Left hindlimb (tissue), 1 donor: Measurements from ENCODE around the gene KIF6.

Experiments used
- DNase-seq: peaks from one replicate; pipeline ENCODE4 v3.0.0-alpha.2; 2018

KIF6 gene

DNA sequence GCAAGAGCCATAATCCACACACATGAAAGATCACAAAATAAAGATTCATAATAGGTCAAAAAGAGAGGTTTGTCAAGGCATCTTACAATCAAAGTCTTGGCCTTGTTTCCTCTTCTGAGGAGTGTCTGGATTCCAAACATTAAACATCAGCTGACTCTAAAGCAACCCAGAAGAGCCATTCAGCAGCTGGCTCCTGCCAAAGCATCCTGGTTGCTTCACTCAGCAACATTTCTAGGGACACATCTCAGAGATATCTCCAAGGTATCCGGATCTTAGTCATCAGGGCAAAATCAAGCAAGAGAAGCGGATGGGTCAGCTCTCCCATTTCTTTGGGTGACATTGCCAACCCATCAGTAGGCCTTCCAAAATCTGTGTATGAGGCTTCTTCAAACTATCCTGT, 139.6 kb downstream of the KIF6 start:
- no peak for DNase-seq

- DNase-seq = no peak
Measured at GRCh38 chr6:39577446-39578165, 147.6 kb downstream of the KIF6 start.

DNA sequence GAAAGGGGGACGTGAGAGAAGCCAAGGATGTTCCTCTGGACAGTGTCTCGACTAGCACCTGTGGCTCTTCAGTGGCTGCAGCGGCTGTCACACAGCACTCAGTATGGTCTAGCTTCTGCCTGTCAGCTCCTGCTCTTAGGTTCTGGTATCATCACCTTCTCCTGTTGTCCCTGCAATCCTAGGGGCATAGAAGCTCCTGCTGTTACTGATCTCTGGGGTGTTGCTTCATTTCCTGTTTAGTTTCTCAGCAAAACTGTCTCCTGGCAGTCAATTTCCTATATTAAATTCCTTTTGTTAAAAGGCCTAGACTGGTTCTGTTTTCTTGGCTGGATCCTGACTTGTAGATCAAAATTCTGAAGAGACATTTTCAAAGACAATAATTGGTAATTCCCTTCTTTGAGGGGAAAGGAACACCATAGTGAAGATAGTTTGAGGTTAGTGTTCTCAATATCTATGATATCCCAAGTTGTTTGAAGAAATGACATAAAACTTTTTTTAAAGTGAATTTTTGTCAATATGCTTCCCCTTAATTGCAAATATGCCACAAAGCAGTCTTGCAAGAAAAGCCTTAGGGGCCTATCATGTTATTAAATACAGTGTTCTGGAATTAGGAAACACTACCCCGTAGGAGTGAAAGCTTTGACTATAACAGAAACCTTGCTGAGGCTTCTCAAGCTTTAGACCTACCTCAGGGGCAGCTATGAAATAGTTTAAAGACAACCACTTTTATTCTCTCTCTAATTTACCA, 148.5 kb downstream of the KIF6 start:
- no peak for DNase-seq

DNA sequence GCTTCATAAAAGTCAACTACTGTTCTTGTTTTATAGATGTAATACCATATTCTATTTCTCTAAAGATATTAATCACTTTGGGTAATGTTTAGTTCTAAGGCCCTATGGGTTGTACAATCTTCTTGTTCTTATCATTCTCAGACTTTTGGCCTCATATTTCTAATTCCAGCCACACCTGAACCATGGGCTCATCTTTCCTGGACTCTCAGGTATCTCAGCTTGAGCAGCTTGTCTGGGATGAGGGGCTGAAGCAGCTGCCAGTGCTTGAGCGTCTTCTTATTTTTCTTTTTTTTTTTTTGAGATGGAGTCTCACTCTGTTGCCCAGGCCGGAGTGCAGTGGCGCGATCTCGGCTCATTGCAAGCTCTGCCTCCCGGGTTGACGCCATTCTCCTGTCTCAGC, 150.2 kb downstream of the KIF6 start:
- no peak for DNase-seq

DNA sequence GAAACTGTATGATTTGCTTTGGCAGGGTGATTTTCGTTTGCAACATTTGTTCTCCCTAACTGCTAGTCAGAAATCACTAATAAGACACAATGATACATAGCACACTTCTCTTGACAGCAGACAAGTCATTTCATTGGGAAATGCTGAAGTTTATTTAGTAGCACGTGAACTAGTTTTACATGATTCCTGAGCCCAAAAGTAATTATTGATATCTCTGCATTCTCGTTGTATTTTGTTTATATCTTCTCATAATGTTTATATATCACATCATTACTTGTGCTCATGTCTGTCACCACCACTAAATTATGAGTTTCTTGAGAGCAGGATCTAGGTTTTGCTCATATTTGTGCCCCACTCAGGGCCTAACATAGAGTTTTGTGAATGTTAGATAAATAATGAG, 151.7 kb downstream of the KIF6 start:
- no peak for DNase-seq

GRCh38 chr6:39572661-39573340, 152.4 kb downstream of the KIF6 start:
- DNase-seq = no peak

DNA sequence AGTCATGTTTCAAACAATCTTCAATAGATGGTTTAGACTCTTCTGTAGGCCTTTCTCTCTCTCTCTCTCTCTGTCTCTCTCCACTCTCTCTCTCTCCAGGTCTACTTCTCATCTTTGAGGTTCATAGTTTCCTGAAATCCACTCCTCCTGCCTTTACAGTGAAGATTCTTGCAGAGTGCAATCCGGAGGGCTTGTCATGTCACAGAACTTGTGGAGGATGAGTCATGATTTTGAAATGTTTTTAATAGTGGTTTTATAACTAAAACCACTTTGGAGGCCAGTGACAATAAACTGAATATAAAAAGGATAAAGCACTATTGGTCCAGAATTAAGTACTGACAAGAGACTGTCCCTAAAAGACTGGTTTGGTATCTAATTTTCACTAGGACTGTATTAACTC, 156.3 kb downstream of the KIF6 start:
- no peak for DNase-seq

DNA sequence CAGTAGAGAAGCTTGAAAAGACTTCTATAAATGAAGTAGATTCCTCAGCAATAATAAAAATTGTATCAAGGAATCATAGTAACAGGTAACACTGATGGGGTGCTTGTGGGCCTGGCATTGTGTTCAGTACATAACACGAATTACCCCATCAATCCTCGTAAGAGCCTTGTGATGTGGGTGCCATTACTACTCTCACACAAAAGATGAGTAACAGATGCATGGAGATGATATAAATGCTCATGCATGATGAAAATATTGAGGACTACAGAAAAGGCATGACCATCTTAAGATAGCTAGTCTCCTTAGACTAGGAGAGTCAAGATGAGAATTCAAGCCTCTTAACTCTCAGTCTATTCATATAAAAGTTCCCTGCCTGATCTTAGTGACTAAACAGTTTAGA, 158.1 kb downstream of the KIF6 start:
- DNase-seq = no peak

GRCh38 chr6:39566456-39566855, 158.8 kb downstream of the KIF6 start:
- DNase-seq = no peak

GRCh38 chr6:39565956-39566355, 159.3 kb downstream of the KIF6 start:
- no peak for DNase-seq

DNA sequence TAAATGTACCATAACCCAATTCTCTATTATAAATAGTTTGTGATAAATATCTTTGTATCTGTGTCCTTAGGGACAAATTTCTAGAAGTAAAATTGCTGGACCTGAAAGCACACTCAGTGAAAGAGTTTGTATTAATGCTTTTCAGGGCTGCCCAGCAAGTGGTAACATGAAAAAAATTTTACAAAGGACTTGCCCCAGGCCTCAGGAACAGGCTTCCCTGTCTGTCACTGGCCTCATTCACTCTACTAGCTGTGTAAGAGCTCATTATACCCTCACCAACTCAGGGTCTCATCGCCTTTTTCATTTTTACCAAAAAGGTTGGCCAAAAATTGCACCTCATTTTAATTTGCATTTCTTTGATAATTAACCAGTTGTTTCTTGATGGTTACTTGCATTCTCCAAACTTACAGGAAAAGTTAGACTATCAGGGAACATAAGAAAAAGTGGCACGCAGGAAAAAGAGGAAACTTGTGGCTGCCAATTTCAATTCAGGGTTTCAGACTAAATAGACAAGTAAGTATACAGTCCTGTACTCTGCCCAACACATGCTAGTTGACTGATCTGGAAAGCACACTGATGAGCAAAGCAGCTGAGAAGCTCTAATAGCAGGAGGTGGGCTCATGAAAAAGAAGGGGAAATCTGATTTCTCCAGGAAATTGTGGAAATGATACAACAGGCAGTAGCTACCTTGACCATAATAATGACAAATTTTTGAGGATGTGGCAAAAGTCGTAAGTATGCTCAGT, 161.5 kb downstream of the KIF6 start:
- DNase-seq = no peak

GRCh38 chr6:39561536-39562266, 163.5 kb downstream of the KIF6 start:
- DNase-seq = no peak

GRCh38 chr6:39560915-39561314, 164.3 kb downstream of the KIF6 start:
- DNase-seq = no peak

- DNase-seq = no peak
Measured at GRCh38 chr6:39558591-39559190, 166.5 kb downstream of the KIF6 start.

- DNase-seq = no peak
Measured at GRCh38 chr6:39558079-39558478, 167.1 kb downstream of the KIF6 start.

- no peak for DNase-seq
Measured at GRCh38 chr6:39555136-39555535, 170.1 kb downstream of the KIF6 start.

- DNase-seq = peak; percentile 76
Measured at GRCh38 chr6:39553860-39554802, 171.1 kb downstream of the KIF6 start.

DNA sequence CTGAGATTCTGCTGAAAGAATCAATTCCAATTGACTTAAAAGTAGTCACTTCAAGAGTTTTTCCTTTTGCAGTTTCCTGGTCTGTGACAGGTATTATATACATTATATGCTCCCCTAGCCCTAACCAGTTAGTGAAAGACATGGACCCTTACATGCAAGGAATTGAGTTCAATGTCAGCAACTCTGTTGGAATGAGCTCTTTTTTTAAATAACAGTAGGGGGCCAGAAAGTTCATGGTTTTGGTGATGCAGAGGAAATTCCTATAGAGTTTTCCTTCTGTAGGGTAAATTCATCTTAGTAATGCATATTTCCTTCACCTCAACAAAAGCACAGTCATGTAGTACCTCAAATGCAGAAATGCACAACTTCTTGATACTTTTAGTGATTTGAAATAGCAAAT, 172.2 kb downstream of the KIF6 start:
- DNase-seq = no peak

DNA sequence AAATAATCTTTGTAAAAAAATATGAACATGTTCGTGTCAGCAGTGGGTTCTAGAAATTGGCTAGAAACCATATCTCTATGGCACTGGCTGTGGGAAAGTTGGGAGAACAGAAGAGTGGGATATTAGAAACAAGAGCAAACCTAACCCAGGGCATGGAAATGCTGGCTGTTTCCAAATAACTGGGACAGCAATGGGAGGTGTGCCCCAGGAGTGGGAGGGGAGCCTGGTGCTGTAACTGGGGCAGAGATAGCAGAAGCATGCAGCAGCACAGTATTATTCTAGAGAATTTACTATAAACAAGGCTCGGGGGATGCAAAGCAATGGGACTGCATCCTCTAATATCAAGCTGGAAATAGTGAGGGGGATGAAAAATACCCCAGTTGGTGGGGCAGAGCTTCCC, 175.0 kb downstream of the KIF6 start:
- no peak for DNase-seq

GRCh38 chr6:39546731-39547130, 178.5 kb downstream of the KIF6 start:
- no peak for DNase-seq

- DNase-seq = no peak
Measured at GRCh38 chr6:39543950-39544349, 181.3 kb downstream of the KIF6 start.
